Ovary (tissue), 9 donors: ENCODE results near the gene CATSPER4. TPM values are rescaled to one million over a fixed set of nuclear protein-coding genes. Genes with fewer than 3 reads are reported as not detected.

Experiments
- DNase-seq, 5 donors: peaks; one replicate each; pipeline ENCODE4 v3.0.0-alpha.2; 2019 to 2020
- H3K27ac ChIP-seq, 2 donors: fragments of 200-600 bp; one replicate each; pipeline versions ENCODE4 v1.5.1 to v1.8.0; 2019 to 2022
- H3K27me3 ChIP-seq: fragments of 200-600 bp; one replicate; pipeline ENCODE4 v1.8.0; 2022
- H3K36me3 ChIP-seq: fragments of 200-600 bp; sonication (generic); one replicate; pipeline ENCODE4 v1.5.1; 2019
- H3K4me1 ChIP-seq: one replicate; pipeline ENCODE4 v1.8.1; 2013; ENCODE audit warnings: mild to moderate bottlenecking, moderate library complexity; ENCODE audit not compliant: insufficient read depth
- H3K4me3 ChIP-seq: fragments of 200-600 bp; sonication (generic); one replicate; pipeline ENCODE4 v1.5.1; 2017
- H3K9me3 ChIP-seq, 2 donors: fragments of 200-600 bp in 1 of 2; sonication (generic) in 1 of 2; one replicate each; pipeline versions ENCODE4 v1.5.1 to v1.8.1; 2013 to 2019; ENCODE audit warnings: mild to moderate bottlenecking in 1 of 2, moderate library complexity in 1 of 2
- EP300 ChIP-seq: sonication (generic); formaldehyde crosslinking; IDR thresholded peaks from one replicate; pipeline ENCODE4 v1.6.1; 2017; ENCODE audit warnings: antibody characterized with exemption
- POLR2A ChIP-seq: fragments of 450-650 bp; IDR thresholded peaks from one replicate; pipeline ENCODE4 v1.6.1; 2017; ENCODE audit warnings: antibody characterized with exemption, mild to moderate bottlenecking, moderate library complexity
- WGBS, 3 donors: extraction: QIAGEN DNeasy Blood & Tissue Kit in 1 of 3; methylation state at CpG; one replicate each; pipeline versions ENCODE4 v1.1.5 to v1.1.7; 2013 to 2017; 5-methylcytosine and 5-hydroxymethylcytosine counted together
- intact Hi-C, 4 donors: fragments of 100-400 bp; cut with DNase I; formaldehyde crosslinking; loops; one replicate each; pipeline versions ENCODE4 v1.11.0 to v1.15.1; 2022 to 2023
- polyA plus RNA-seq, 2 donors: library from polyadenylated mRNA; stranded (reverse); fragments of 200-250 nt in 1 of 2; fragments of 350-450 nt in 1 of 2; fragmentation: Illumina TruSeq in 1 of 2; extraction: RNeasy Lipid Tissue Mini Kit (QIAGEN cat#74804) in 1 of 2; gene quantifications; one replicate each; pipeline ENCODE4 v1.2.3, GENCODE V29; 2013 to 2014
- total RNA-seq, 7 donors: library from RNA; depleted of rRNA in 2 of 7; stranded (reverse); fragments of >200 nt in 2 of 7; fragmentation: NEBNext Ultra II Directional in 3 of 7; extraction: Animal tissue kit (Norgen Biotek cat#: 25700) in 3 of 7; gene quantifications; one replicate each; pipeline versions ENCODE4 v1.1.0 to v1.2.4, GENCODE V29; 2016 to 2023
- TF ChIP-seq, protein P1 (sequence below), 3 donors: fragments of 450-650 bp in 2 of 3; fragments of 200-600 bp in 1 of 3; IDR thresholded peaks; one replicate each; pipeline versions ENCODE4 v1.5.1 to v1.8.0; 2016 to 2022; ENCODE audit warnings: antibody characterized with exemption in 3 of 3, mild to moderate bottlenecking in 1 of 3
- donor health status: DM: no; HTN: no; CAD: no; lungs with moderate emphysema.
- donor health status: DM: no; HTN: no; CAD: no.
- donor health status: Bipolar disorder and iron deficiency.
- donor health status: DM: yes; HTN: yes; CAD: no.
- donor health status: DM: no; HTN: no; CAD: no.
- donor health status: DM: yes; HTN: yes; CAD: no.

Gene CATSPER4
- total and polyA plus RNA-seq, 9 donors, result not detected

DNA sequence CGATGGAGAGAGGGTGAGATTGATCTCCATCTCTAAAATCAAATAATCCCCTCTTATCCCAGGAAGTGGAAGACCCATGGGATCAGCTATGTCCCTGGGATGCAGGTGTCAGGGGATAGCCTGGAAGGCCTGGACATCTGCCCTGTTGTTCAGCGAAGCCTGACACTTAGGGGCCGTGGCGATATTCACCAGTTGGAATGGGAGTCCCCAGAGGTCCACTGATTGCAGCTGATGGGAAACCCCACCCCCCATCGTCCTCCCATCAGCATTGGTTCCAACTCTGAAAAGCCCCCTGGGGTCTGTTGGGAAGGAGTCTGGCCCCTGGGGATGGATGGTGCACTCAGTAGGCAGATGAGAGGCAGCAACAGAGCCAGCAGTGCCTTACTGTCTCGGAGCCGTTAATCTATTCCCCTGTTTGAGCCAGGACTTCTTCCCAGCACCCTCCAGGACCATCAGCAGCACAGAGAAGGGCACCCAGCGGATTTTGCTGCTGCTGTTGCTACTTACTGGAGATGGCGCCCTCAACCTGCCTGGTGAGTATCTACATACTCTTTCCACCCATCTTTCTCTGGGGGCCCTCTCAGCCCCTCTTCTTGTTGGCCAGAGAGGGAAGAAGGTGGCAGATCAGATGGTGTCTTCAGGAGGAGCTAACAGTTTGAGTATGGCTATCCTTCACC lies 13.4 kb downstream of the CATSPER4 start:
- Histone ChIP-seq H3K36me3 (no peaks in the 10 kb centered on the region), H3K4me1 (no peaks in the 10 kb centered on the region), H3K4me3 (no peak overlapping the region), H3K9me3 (no peaks in the 10 kb centered on the region), H3K27me3 (no peaks in the 10 kb centered on the region), H3K27ac (no peak overlapping the region)
- 76 to 87% (median 82%) methylated on average over 9 of the region's 9 CpGs for WGBS, 3 donors
- intact Hi-C loops, result no loop called here
- DNase-seq, result no peak
- TF ChIP-seq, protein P1, sequence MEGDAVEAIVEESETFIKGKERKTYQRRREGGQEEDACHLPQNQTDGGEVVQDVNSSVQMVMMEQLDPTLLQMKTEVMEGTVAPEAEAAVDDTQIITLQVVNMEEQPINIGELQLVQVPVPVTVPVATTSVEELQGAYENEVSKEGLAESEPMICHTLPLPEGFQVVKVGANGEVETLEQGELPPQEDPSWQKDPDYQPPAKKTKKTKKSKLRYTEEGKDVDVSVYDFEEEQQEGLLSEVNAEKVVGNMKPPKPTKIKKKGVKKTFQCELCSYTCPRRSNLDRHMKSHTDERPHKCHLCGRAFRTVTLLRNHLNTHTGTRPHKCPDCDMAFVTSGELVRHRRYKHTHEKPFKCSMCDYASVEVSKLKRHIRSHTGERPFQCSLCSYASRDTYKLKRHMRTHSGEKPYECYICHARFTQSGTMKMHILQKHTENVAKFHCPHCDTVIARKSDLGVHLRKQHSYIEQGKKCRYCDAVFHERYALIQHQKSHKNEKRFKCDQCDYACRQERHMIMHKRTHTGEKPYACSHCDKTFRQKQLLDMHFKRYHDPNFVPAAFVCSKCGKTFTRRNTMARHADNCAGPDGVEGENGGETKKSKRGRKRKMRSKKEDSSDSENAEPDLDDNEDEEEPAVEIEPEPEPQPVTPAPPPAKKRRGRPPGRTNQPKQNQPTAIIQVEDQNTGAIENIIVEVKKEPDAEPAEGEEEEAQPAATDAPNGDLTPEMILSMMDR (IDR thresholded peaks at IDR 0.05), result no peak
- TF ChIP-seq POLR2A (no peak), EP300 (no peak)

DNA sequence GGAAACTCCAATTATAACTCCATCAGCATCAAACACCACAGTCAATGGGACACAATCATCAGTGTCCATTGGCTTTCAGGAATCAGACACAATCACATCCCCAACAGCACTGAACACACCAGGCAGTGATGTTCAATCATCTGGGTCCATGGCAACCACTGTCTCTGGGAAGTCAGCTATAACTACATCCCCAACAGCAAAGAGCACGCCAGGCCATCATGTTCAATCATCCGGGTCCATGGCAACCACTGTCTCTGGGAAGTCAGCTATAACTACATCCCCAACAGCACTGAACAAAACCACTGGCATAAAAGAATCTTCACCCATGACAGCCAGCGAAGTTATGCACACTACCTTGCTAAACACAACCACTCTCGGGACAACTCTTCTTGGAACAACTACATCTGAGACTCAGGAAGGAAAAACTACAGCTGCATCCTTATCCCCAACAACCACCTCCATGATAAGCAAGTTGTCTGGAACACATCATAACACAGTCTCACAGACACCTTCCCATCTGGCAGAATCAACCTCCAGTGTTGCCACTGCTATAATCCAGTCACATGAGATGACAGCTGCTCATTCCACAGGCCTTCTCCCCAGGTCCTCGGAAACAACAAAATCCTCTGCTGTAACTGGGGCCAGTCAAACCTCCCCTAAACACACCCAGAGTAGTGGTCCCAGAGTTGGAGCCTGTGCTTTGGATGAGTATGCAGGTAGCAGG lies 19.9 kb downstream of the CATSPER4 start:
- Histone ChIP-seq H3K9me3 (no peaks in the 10 kb centered on the region), H3K4me3 (no peak overlapping the region), H3K27ac (no peak overlapping the region), H3K4me1 (no peaks in the 10 kb centered on the region), H3K27me3 (no peaks in the 10 kb centered on the region), H3K36me3 (no peaks in the 10 kb centered on the region)
- 75 to 83% (median 78%) methylated on average over 5 of the region's 5 CpGs for WGBS, 3 donors
- no peak for TF ChIP-seq POLR2A
- TF ChIP-seq EP300, result no peak
- TF ChIP-seq, protein P1 (IDR thresholded peaks at IDR 0.05), result no peak
- DNase-seq, result no peak
- intact Hi-C loops, result loop anchor here in 1 of 4 donors (5.0 kb wide), 1 partner anchor 1928 kb away; no protein-coding TSS in a partner anchor

DNA sequence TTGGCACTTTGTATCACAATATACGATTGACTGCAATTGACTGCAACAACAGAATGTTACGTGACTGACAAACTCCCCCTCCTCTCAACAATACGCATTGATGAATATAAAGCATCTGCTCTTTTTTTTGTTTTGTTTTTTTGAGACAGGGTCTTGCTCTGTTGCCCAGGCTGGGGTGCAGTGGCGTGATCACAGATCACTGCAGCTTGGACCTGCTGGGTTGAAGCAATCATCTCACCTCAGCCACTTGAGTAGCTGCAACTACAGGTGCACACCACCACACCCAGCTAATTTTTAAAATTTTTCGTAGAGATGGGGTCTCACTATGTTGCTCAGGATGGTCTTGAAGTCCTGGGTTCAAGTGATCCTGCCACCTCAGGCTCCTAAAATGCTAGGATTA lies 22.3 kb downstream of the CATSPER4 start:
- Histone ChIP-seq H3K9me3 (no peaks in the 10 kb centered on the region), H3K27me3 (no peaks in the 10 kb centered on the region), H3K4me3 (no peak overlapping the region), H3K4me1 (no peaks in the 10 kb centered on the region), H3K36me3 (no peaks in the 10 kb centered on the region), H3K27ac (no peak overlapping the region)
- TF ChIP-seq, protein P1 (IDR thresholded peaks at IDR 0.05), result no peak
- no peak for TF ChIP-seq EP300
- no peak for TF ChIP-seq POLR2A
- intact Hi-C loops, result loop anchor here in 1 of 4 donors (5.0 kb wide), 1 partner anchor 1930 kb away; no protein-coding TSS in a partner anchor
- no peak for DNase-seq
- 80 to 87% (median 82%) methylated on average over 5 of the region's 5 CpGs for WGBS, 3 donors

DNA sequence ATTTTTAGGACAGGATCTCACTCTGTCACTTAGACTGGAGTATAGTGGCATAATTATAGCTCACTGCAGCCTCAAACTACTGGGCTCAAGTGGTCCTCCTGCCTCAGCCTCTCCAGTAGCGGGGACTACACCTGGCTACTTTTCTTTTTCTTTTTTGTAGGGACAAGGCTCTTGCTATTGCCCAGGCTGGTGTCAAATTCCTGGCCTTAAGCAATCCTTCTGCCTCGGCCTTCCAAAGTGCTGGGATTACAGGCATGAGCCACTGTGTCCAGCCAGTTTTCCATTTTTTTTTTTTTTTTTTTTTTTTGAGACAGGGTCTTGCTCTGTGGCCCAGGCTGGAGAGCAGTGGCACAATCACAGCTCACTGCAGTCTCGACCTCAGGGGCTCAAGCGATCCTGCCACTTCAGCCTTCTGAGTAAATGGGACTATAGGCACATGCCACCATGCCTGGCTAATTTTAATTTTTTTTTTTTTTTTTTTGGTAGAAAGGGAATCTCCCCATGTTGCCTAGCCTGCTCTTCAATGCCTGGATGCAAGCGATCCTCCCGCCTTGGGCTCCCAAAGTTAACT lies 23.0 kb downstream of the CATSPER4 start:
- no peak for DNase-seq
- Histone ChIP-seq H3K36me3 (no peaks in the 10 kb centered on the region), H3K9me3 (no peaks in the 10 kb centered on the region), H3K27ac (no peak overlapping the region), H3K4me3 (no peak overlapping the region), H3K27me3 (no peaks in the 10 kb centered on the region), H3K4me1 (no peaks in the 10 kb centered on the region)
- TF ChIP-seq, protein P1 (IDR thresholded peaks at IDR 0.05), result no peak
- TF ChIP-seq EP300 (no peak), POLR2A (no peak)
- intact Hi-C loops, result loop anchor here in 1 of 4 donors (5.0 kb wide), 1 partner anchor 1931 kb away; no protein-coding TSS in a partner anchor
- WGBS, 3 donors, result 83 to 90% (median 88%) methylated on average over 6 of the region's 6 CpGs
